ENCODE data around the gene PDE10A.

Gene PDE10A

GRCh38 chr6:165545806-165546205 lies 117.2 kb downstream of the PDE10A start:
- TF ChIP-seq ESRRG (CRISPR knock-in tag; IDR thresholded peaks at IDR 0.05): no peak
- no peak for TF ChIP-seq POU6F1 (CRISPR knock-in tag; IDR thresholded peaks at IDR 0.05; ENCODE audit: borderline replicate concordance, low read depth)
- no peak for TF ChIP-seq BACH2 (CRISPR knock-in tag; IDR thresholded peaks at IDR 0.05; ENCODE audit: borderline replicate concordance)
- no peak for TF ChIP-seq GLIS3 (CRISPR knock-in tag; IDR thresholded peaks at IDR 0.05)
- TF ChIP-seq CREB5 (CRISPR knock-in tag; IDR thresholded peaks at IDR 0.05; ENCODE audit: low read depth): no peak
- TF ChIP-seq ZNF70 (CRISPR knock-in tag; IDR thresholded peaks at IDR 0.05): no peak
- no peak for TF ChIP-seq CSDC2 (CRISPR knock-in tag; IDR thresholded peaks at IDR 0.05)
- TF ChIP-seq ZFP3 (CRISPR knock-in tag; IDR thresholded peaks at IDR 0.05): no peak
- TF ChIP-seq ZNF565 (CRISPR knock-in tag; conservative IDR thresholded peaks at IDR 0.05; ENCODE audit: low read depth): no peak
- TF ChIP-seq PPARA (CRISPR knock-in tag; IDR thresholded peaks at IDR 0.05; ENCODE audit: borderline replicate concordance): no peak
- no peak for TF ChIP-seq TOX (CRISPR knock-in tag; IDR thresholded peaks at IDR 0.05; ENCODE audit: borderline replicate concordance)
- TF ChIP-seq TCF4 (CRISPR knock-in tag; IDR thresholded peaks at IDR 0.05; ENCODE audit: borderline replicate concordance): no peak
- TF ChIP-seq ARNTL (CRISPR knock-in tag; IDR thresholded peaks at IDR 0.05; ENCODE audit: borderline replicate concordance, low read depth): no peak
- TF ChIP-seq ISL1 (CRISPR knock-in tag; IDR thresholded peaks at IDR 0.05): no peak
- no peak for TF ChIP-seq OSR1 (CRISPR knock-in tag; IDR thresholded peaks at IDR 0.05)
- ATAC-seq: no peak

GRCh38 chr6:165543781-165544180 lies 119.3 kb downstream of the PDE10A start:
- no peak for ATAC-seq
- no peak for TF ChIP-seq ZFP30 (CRISPR knock-in tag; IDR thresholded peaks at IDR 0.05)
- TF ChIP-seq TOX (CRISPR knock-in tag; IDR thresholded peaks at IDR 0.05; ENCODE audit: borderline replicate concordance): no peak
- no peak for TF ChIP-seq ESRRG (CRISPR knock-in tag; IDR thresholded peaks at IDR 0.05)
- TF ChIP-seq SNAI2 (CRISPR knock-in tag; IDR thresholded peaks at IDR 0.05): no peak
- no peak for TF ChIP-seq OSR1 (CRISPR knock-in tag; IDR thresholded peaks at IDR 0.05)
- TF ChIP-seq CREB5 (CRISPR knock-in tag; IDR thresholded peaks at IDR 0.05; ENCODE audit: low read depth): no peak
- TF ChIP-seq TSHZ2 (CRISPR knock-in tag; IDR thresholded peaks at IDR 0.05): no peak
- TF ChIP-seq TCF4 (CRISPR knock-in tag; IDR thresholded peaks at IDR 0.05; ENCODE audit: borderline replicate concordance): no peak
- TF ChIP-seq RARB (CRISPR knock-in tag; IDR thresholded peaks at IDR 0.05): no peak
- no peak for TF ChIP-seq BACH2 (CRISPR knock-in tag; IDR thresholded peaks at IDR 0.05; ENCODE audit: borderline replicate concordance)
- no peak for TF ChIP-seq CSRNP3 (CRISPR knock-in tag; IDR thresholded peaks at IDR 0.05)
- no peak for TF ChIP-seq PPARA (CRISPR knock-in tag; IDR thresholded peaks at IDR 0.05; ENCODE audit: borderline replicate concordance)
- TF ChIP-seq GLIS3 (CRISPR knock-in tag; IDR thresholded peaks at IDR 0.05): no peak
- no peak for TF ChIP-seq ZNF70 (CRISPR knock-in tag; IDR thresholded peaks at IDR 0.05)

GRCh38 chr6:165536911-165537310 lies 126.1 kb downstream of the PDE10A start:
- no peak for ATAC-seq
- no peak for TF ChIP-seq POU6F1 (CRISPR knock-in tag; IDR thresholded peaks at IDR 0.05; ENCODE audit: borderline replicate concordance, low read depth)
- no peak for TF ChIP-seq PPARA (CRISPR knock-in tag; IDR thresholded peaks at IDR 0.05; ENCODE audit: borderline replicate concordance)
- TF ChIP-seq TCF4 (CRISPR knock-in tag; IDR thresholded peaks at IDR 0.05; ENCODE audit: borderline replicate concordance): no peak
- TF ChIP-seq ZFP3 (CRISPR knock-in tag; IDR thresholded peaks at IDR 0.05): no peak
- no peak for TF ChIP-seq GLIS3 (CRISPR knock-in tag; IDR thresholded peaks at IDR 0.05)
- no peak for TF ChIP-seq TSHZ2 (CRISPR knock-in tag; IDR thresholded peaks at IDR 0.05)

All from SK-N-SH treated with all-trans-retinoic acid at 6 μM for 48 hours (cell line).